HUDEP-2 (cell line): ENCODE results near the gene RPL41.
"Not testable (repeated sequence)": the region's sequence is repeated elsewhere in the genome, so short reads cannot be mapped to it uniquely, and the experiment has no call there.

ENCODE experiments used
- DNase-seq, 76 experiments: peaks; one replicate each; lab custom pipeline; 2025; ENCODE audit not compliant: unreplicated experiment in 76 of 76; lab: John Stamatoyannopoulos, UW

The RPL41 gene

GRCh38 chr12:56116267-56117081 lies at the start of gene RPL41:
Gene RPL41, plus strand, starts transcription at chr12:56116633.
- DNase-seq = peak in 74 of 76 experiments; percentile 21 to 92 (median 84)

GRCh38 chr12:56071648-56072047 lies 44.8 kb upstream of the RPL41 start:
- DNase-seq = no peak

DNA sequence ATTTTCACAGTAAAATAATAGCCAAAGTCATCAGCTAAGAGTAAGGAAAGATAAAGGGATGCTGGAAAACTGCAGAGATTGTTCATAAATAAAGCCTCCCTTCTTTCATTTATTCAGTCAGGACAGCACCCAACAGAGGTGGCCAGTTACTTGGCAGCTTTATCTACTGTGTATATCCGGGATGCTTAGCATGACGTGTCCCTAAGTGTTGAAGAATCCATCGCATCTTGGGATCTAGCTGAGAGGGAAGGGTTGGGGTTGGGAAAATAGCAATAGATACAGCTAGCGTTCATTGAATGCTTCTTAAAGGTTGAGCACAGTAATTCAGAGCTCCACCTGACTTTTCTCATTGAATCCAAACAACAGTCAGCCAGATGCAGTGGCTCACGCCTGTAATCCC lies 42.0 kb upstream of the RPL41 start:
- DNase-seq = no peak

- DNase-seq = not testable (repeated sequence)
Observed at GRCh38 chr12:56077966-56078365, 38.5 kb upstream of the RPL41 start.

DNA sequence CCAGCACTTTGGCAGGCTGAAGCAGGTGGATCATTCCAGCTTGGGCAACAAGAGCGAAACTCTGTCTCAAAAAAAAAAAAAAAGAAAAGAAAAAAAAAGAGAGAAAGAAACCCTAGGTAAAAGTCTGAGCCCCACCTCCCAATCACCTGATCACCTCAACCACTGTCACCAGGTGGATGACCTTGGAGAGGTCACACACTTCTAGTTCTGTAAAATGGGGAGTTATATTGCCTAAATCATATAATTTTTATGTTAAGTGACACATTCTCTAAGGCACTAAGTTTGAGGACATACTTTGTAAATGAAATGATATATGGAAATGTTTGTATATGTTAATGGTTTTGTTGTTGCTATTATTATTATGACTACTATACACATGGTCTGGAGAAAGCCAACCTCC lies 38.0 kb upstream of the RPL41 start:
- no peak for DNase-seq

- DNase-seq = peak in 69 of 76 experiments; percentile 3 to 78 (median 60)
Observed at GRCh38 chr12:56078931-56079722, 37.3 kb upstream of the RPL41 start.

DNA sequence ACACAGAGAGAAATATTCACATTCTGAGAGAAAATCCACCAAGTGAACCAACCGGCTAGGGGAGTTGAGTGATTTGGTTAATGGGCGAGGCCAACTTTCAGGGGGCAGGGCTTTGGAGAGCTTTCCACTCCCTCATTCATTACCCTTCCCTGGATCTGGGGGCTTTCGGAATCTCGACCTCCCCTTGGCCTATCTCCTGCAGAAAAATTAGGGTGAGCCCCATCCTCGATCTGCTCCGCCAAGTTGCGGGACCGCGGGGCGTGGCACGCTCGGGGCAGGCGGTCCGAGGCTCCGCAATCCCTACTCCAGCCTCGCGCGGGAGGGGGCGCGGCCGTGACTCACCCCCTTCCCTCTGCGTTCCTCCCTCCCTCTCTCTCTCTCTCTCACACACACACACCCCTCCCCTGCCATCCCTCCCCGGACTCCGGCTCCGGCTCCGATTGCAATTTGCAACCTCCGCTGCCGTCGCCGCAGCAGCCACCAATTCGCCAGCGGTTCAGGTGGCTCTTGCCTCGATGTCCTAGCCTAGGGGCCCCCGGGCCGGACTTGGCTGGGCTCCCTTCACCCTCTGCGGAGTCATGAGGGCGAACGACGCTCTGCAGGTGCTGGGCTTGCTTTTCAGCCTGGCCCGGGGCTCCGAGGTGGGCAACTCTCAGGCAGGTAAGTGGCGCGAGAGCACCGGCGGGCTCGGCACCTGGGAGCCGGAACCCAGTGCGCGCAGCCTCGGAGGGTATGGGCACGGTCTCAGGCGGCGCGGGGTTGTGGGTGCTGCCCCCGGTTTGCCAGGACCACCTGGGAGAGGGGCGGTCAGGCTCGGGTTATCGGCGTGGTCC lies 36.5 kb upstream of the RPL41 start, which contains the start of gene ERBB3:
Gene ERBB3, plus strand, starts transcription at position 443 of the 833 bp plus-strand sequence. Its CDS starts 136 bp downstream, at position 579.
- DNase-seq = peak in 53 of 76 experiments; percentile 6 to 68 (median 46)

- no peak for DNase-seq
Observed at GRCh38 chr12:56080556-56081138, 35.8 kb upstream of the RPL41 start.

GRCh38 chr12:56081393-56082347 lies 34.8 kb upstream of the RPL41 start:
- DNase-seq = no peak

DNA sequence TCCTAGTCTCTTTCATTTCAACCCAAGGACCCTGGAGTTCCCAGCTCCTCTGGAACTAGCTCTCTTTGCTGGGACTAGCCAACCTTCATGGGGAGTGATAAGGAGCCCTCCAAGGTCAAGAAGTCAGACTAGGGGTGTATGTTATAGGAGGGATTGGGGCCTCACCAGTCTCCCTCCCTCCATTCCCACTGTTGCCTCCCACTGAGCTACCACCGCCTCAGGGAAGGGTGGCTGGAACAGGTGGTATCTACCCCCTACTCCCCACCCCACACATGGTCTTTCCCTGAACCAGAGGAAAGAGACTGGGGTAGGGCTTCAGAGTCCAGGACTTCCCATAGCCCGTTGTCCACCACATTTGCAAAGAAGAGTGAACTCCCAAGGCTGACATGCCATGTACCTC lies 34.1 kb upstream of the RPL41 start:
- no peak for DNase-seq

DNA sequence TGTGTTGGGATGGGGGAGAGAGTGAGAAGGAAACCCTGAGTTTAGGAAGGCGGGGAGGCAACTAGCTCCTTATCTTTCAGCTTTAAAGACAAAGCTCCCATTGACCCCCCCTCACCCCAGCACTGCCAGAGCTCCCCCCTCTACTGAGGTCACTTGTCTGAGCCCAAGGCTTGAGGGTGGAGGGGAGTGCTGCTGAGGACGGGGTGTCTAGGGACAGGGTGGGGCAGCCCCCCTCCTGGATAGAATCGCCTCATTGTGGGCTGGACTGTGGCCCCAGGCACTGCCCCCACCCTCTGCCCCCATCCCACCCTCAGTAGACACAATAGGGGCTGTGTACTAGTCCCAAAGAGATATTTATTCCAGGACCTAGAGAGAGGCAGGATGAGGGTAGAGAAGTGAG lies 33.5 kb upstream of the RPL41 start:
- DNase-seq = no peak

GRCh38 chr12:56084958-56085543 lies 31.4 kb upstream of the RPL41 start:
- DNase-seq = peak in 36 of 76 experiments; percentile 5 to 49 (median 26)

DNA sequence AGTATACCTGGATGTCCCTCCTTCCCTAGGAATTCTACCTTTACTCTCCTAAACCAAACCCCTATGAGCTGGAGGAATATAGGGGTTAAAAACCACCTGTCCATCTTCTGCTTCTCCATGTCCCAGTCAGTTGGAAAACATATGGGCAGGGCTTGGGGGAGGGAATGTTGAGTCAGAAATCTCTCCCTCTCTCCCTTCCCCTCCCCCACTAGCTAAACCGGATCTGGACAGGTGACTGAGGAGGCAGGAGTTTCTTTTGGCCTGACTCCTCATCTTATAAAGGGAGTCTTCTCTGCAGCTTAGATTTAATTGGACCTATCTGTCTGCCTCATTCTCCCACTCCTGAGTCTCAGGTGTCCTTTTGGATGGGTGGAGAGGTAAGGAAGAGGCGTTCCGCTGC lies 30.3 kb upstream of the RPL41 start:
- DNase-seq = no peak

GRCh38 chr12:56086608-56087007 lies 29.8 kb upstream of the RPL41 start:
- no peak for DNase-seq

DNA sequence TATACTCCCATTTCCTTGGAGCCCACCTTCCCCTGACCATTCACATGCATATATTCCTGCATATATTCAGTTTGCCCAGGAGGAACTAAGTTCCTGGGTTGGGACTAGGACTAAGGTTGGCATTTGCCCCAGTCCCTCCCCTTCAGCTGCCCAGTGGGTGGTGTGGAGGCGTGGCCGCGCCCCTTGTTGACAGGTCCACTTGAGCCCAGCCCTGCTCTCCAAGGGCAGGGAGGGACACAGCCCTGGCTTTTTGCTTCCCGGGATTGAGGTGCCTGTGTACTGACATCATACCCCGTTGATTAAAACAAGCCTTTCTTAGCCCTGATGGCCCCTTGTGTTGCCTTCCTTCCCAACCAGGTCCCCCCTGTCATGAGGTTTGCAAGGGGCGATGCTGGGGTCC lies 29.2 kb upstream of the RPL41 start:
- DNase-seq = peak in 17 of 76 experiments; percentile 4 to 53 (median 18)

- no peak for DNase-seq
Observed at GRCh38 chr12:56097738-56098137, 18.7 kb upstream of the RPL41 start.

DNA sequence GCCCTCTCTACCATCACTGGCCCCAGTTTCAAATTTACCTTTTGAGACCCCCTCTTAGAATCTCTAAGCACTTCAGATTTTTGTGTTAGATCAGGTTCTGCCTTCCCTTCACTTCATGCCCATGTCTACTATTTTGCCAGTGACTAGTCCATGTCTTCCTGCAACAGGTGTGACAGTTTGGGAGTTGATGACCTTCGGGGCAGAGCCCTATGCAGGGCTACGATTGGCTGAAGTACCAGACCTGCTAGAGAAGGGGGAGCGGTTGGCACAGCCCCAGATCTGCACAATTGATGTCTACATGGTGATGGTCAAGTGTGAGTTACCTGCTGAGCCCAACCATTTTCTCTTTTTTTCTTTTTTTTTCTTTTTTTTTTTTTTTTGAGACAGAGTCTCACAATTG lies 17.8 kb upstream of the RPL41 start:
- DNase-seq = no peak

DNA sequence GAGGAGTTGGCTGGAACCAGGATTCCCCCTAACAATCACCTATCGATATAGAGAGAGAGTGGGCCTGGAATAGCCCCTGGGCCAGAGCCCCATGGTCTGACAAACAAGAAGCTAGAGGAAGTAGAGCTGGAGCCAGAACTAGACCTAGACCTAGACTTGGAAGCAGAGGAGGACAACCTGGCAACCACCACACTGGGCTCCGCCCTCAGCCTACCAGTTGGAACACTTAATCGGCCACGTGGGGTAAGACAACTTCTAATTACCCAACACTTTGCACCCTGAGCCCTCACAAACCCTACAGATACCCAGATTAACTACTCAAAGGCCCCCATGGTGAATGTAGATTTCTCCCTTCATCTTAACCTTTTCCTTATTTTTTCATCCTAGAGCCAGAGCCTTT lies 16.6 kb upstream of the RPL41 start:
- DNase-seq = no peak

- DNase-seq = no peak
Observed at GRCh38 chr12:56101045-56101444, 15.4 kb upstream of the RPL41 start.
